Calu3 (cell line): ENCODE data around the gene APBA1. TPM values are rescaled to one million over a fixed set of nuclear protein-coding genes. Genes with fewer than 3 reads are reported as not detected.
A peak's percentile ranks its signal among the peaks of the same experiment; 100 is the strongest.

Source experiments
- BruUV-seq: library from RNA; stranded (reverse); fragments of 400-500 nt; replicated peaks from 2 replicates; lab custom pipeline; 2021; lab: Mats Ljungman, UMichigan
- CTCF ChIA-PET: fragments of 300-600 bp; sonication (Branson Sonifier 250); formaldehyde crosslinking; loops from one replicate; lab custom pipeline; 2022; ENCODE audit warnings: antibody characterized with exemption; lab: Charles Lee
- DNase-seq: peaks from one replicate; pipeline ENCODE4 v3.0.0; 2022
- H3K27ac Mint-ChIP-seq: one replicate; pipeline ENCODE4 v1.8.0; 2022; ENCODE audit warnings: mixed read lengths; ENCODE audit not compliant: unreplicated experiment
- H3K27me3 Mint-ChIP-seq: one replicate; pipeline ENCODE4 v1.8.0; 2022; ENCODE audit warnings: mixed read lengths; ENCODE audit not compliant: unreplicated experiment
- H3K36me3 Mint-ChIP-seq: one replicate; pipeline ENCODE4 v1.8.0; 2022; ENCODE audit warnings: mild to moderate bottlenecking, moderate library complexity, mixed read lengths; ENCODE audit not compliant: insufficient read depth, unreplicated experiment
- H3K4me1 Mint-ChIP-seq: one replicate; pipeline ENCODE4 v1.8.0; 2022; ENCODE audit warnings: mild to moderate bottlenecking, low read depth, mixed read lengths; ENCODE audit not compliant: unreplicated experiment
- H3K4me3 Mint-ChIP-seq: one replicate; pipeline ENCODE4 v1.8.0; 2022; ENCODE audit warnings: mild to moderate bottlenecking, low read depth, moderate library complexity, mixed read lengths; ENCODE audit not compliant: unreplicated experiment
- H3K9me3 Mint-ChIP-seq: one replicate; pipeline ENCODE4 v1.8.0; 2022; ENCODE audit warnings: low read depth, mixed read lengths; ENCODE audit not compliant: unreplicated experiment
- intact Hi-C: fragments of 100-400 bp; cut with micrococcal nuclease; formaldehyde crosslinking; loops from one replicate; pipeline ENCODE4 v1.10.0; 2022; ENCODE audit not compliant: unreplicated experiment
- total RNA-seq: library from RNA; stranded (reverse); gene quantifications from 2 replicates; pipeline ENCODE4 v1.2.3, GENCODE V29; 2022
- TF ChIP-seq, protein P1 (sequence below): fragments of 200-600 bp; IDR thresholded peaks from one replicate; pipeline ENCODE4 v1.8.0; 2022; ENCODE audit warnings: antibody characterized with exemption; ENCODE audit not compliant: unreplicated experiment

The APBA1 gene
- total RNA-seq, 1 experiment from 2014 or later, result 4.4 TPM

DNA sequence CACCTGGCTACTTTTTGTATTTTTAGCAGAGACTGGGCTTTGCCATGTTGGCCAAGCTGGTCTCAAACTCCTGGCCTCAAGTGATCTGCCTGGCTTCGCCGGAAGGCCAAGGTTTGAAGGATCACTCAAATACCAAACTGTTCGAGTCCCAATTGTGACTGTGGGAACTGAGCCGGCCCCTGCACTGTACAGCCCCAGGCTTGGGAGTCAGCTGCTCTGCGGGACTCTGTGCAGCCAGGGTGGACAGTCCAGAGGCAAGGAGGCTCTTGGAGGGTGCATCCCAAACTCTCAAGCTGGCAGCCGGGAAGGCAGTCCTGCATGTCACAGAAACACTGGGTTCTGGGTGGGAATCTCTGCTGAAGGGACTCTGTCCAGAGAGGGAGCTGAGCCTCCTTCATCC lies 238.2 kb downstream of the APBA1 start:
- no peak overlapping the region for H3K27ac Mint-ChIP-seq
- no peaks in the 10 kb centered on the region for H3K36me3 Mint-ChIP-seq
- no TSS peak for BruUV-seq
- peaks cover 2% of the 10 kb centered on the region for H3K9me3 Mint-ChIP-seq
- no peaks in the 10 kb centered on the region for H3K27me3 Mint-ChIP-seq
- TF ChIP-seq, protein P1, sequence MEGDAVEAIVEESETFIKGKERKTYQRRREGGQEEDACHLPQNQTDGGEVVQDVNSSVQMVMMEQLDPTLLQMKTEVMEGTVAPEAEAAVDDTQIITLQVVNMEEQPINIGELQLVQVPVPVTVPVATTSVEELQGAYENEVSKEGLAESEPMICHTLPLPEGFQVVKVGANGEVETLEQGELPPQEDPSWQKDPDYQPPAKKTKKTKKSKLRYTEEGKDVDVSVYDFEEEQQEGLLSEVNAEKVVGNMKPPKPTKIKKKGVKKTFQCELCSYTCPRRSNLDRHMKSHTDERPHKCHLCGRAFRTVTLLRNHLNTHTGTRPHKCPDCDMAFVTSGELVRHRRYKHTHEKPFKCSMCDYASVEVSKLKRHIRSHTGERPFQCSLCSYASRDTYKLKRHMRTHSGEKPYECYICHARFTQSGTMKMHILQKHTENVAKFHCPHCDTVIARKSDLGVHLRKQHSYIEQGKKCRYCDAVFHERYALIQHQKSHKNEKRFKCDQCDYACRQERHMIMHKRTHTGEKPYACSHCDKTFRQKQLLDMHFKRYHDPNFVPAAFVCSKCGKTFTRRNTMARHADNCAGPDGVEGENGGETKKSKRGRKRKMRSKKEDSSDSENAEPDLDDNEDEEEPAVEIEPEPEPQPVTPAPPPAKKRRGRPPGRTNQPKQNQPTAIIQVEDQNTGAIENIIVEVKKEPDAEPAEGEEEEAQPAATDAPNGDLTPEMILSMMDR, result no peak
- no peak for DNase-seq
- CTCF ChIA-PET, result interaction anchor here (1.0 kb wide), 1 partner anchor 10 kb away, joined by 3 read pairs; no protein-coding TSS in a partner anchor
- H3K4me3 Mint-ChIP-seq, result no peak overlapping the region
- peaks cover 7% of the 10 kb centered on the region for H3K4me1 Mint-ChIP-seq
- intact Hi-C loops, result no loop called here

DNA sequence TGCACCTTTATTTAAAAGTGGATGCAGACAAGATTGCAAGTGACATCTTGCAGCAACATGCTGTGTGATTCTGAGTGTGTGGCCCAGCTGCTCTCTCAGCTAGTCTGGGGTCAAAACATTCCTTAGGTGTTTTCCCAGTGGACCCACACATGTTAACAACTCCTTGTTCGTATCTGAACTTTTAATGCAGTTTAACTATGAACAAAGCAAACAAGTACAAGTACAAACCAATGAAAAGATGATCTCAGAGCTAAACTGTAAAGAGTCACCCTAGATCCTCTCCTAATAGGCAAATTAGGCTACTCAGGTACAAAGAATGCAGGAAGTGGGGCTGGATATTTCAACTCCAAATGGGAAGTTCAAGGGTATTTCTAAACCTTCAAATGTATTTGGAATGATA lies 238.8 kb downstream of the APBA1 start:
- BruUV-seq, result no TSS peak
- intact Hi-C loops, result no loop called here
- peaks cover 2% of the 10 kb centered on the region for H3K9me3 Mint-ChIP-seq
- no peaks in the 10 kb centered on the region for H3K36me3 Mint-ChIP-seq
- peaks cover 7% of the 10 kb centered on the region for H3K4me1 Mint-ChIP-seq
- no peak overlapping the region for H3K4me3 Mint-ChIP-seq
- CTCF ChIA-PET, result no interaction called here
- H3K27me3 Mint-ChIP-seq, result no peaks in the 10 kb centered on the region
- TF ChIP-seq, protein P1, result no peak
- no peak overlapping the region for H3K27ac Mint-ChIP-seq
- DNase-seq, result no peak

GRCh38 chr9:69432623-69433022 lies 239.5 kb downstream of the APBA1 start:
- no TSS peak for BruUV-seq
- peak overlapping the region; percentile 5 for H3K27ac Mint-ChIP-seq
- no peaks in the 10 kb centered on the region for H3K36me3 Mint-ChIP-seq
- peaks cover 2% of the 10 kb centered on the region for H3K9me3 Mint-ChIP-seq
- H3K27me3 Mint-ChIP-seq, result no peaks in the 10 kb centered on the region
- peaks cover 7% of the 10 kb centered on the region for H3K4me1 Mint-ChIP-seq
- CTCF ChIA-PET, result no interaction called here
- TF ChIP-seq, protein P1, result no peak
- no peak overlapping the region for H3K4me3 Mint-ChIP-seq
- DNase-seq, result no peak
- intact Hi-C loops, result no loop called here

DNA sequence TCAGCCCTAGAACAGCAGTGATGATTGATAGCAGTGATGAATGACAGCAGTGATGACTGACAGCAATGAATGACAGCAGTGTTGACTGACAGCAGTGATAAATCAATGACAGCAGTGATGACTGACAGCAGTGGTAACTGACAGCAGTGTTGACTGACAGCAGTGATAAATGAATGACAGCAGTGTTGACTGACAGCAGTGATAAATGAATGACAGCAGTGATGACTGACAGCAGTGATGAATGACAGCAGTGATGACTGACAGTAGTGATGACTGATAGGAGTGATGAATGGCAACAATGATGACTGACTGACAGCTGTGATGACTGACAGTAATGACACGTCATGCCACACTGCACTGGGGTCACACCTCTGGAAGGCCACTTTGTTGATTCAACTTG lies 240.4 kb downstream of the APBA1 start:
- CTCF ChIA-PET, result no interaction called here
- intact Hi-C loops, result no loop called here
- no peak for DNase-seq
- Mint-ChIP-seq H3K4me3 (no peak overlapping the region), H3K4me1 (peaks cover 7% of the 10 kb centered on the region), H3K27me3 (no peaks in the 10 kb centered on the region), H3K9me3 (peaks cover 2% of the 10 kb centered on the region), H3K36me3 (no peaks in the 10 kb centered on the region), H3K27ac (no peak overlapping the region)
- no TSS peak for BruUV-seq
- TF ChIP-seq, protein P1, result no peak
